ENCODE measurements around the gene RHOV.
"Not testable (repeated sequence)": the region's sequence is repeated elsewhere in the genome, so short reads cannot be mapped to it uniquely, and the experiment has no call there.

Gene RHOV

GRCh38 chr15:40871749-40872617 is 2.1 kb downstream of the RHOV start:
- Mint-ChIP-seq H3K27ac (no peak overlapping the region), H3K4me3 (no peak overlapping the region), H3K27me3 (peaks cover 19% of the 10 kb centered on the region), H3K36me3 (ENCODE audit: low read depth) (no peaks in the 10 kb centered on the region), H3K4me1 (peaks cover 22% of the 10 kb centered on the region), H3K9me3 (no peaks in the 10 kb centered on the region)
- DNase-seq (peak; percentile 32), ATAC-seq (no peak)

GRCh38 chr15:40870716-40871115 is 3.3 kb downstream of the RHOV start:
- Mint-ChIP-seq H3K4me3 (no peak overlapping the region), H3K27me3 (peaks cover 10% of the 10 kb centered on the region), H3K27ac (no peak overlapping the region), H3K4me1 (peaks cover 22% of the 10 kb centered on the region), H3K36me3 (ENCODE audit: low read depth) (no peaks in the 10 kb centered on the region), H3K9me3 (no peaks in the 10 kb centered on the region)
- ATAC-seq, result no peak
- no peak for DNase-seq

- Mint-ChIP-seq H3K4me3 (no peak overlapping the region), H3K4me1 (peaks cover 22% of the 10 kb centered on the region), H3K27ac (no peak overlapping the region), H3K27me3 (peaks cover 9% of the 10 kb centered on the region), H3K36me3 (ENCODE audit: low read depth) (no peaks in the 10 kb centered on the region), H3K9me3 (no peaks in the 10 kb centered on the region)
- DNase-seq (no peak), ATAC-seq (no peak)
Observed at GRCh38 chr15:40869686-40870085, 4.3 kb downstream of the RHOV start.

- peaks cover 14% of the 10 kb centered on the region for H3K4me1 Mint-ChIP-seq
- ATAC-seq (no peak), DNase-seq (no peak)
- H3K36me3 Mint-ChIP-seq (ENCODE audit: low read depth), result no peaks in the 10 kb centered on the region
- no peak overlapping the region for H3K4me3 Mint-ChIP-seq
- no peak overlapping the region for H3K27ac Mint-ChIP-seq
- H3K9me3 Mint-ChIP-seq, result no peaks in the 10 kb centered on the region
- peaks cover 3% of the 10 kb centered on the region for H3K27me3 Mint-ChIP-seq
Observed at GRCh38 chr15:40867199-40867598, 6.8 kb downstream of the RHOV start.

- DNase-seq (no peak), ATAC-seq (no peak)
- Mint-ChIP-seq H3K27me3 (peaks cover 3% of the 10 kb centered on the region), H3K36me3 (ENCODE audit: low read depth) (no peaks in the 10 kb centered on the region), H3K27ac (no peak overlapping the region), H3K9me3 (no peaks in the 10 kb centered on the region), H3K4me3 (no peak overlapping the region), H3K4me1 (no peaks in the 10 kb centered on the region)
Observed at GRCh38 chr15:40863660-40864270, 10.3 kb downstream of the RHOV start.

GRCh38 chr15:40861147-40861546 is 12.9 kb downstream of the RHOV start:
- not testable (repeated sequence) for H3K27me3 Mint-ChIP-seq; H3K4me3 Mint-ChIP-seq; H3K36me3 Mint-ChIP-seq (ENCODE audit: low read depth); H3K9me3 Mint-ChIP-seq; H3K4me1 Mint-ChIP-seq; ATAC-seq; DNase-seq; H3K27ac Mint-ChIP-seq

GRCh38 chr15:40859206-40859851 is 14.7 kb downstream of the RHOV start:
- DNase-seq (peak; percentile 91), ATAC-seq (peak; percentile 91)
- H3K4me3 Mint-ChIP-seq, result no peak overlapping the region
- no peaks in the 10 kb centered on the region for H3K9me3 Mint-ChIP-seq
- H3K27ac Mint-ChIP-seq, result peak overlapping the region; percentile 47
- H3K27me3 Mint-ChIP-seq, result peaks cover 2% of the 10 kb centered on the region
- no peaks in the 10 kb centered on the region for H3K36me3 Mint-ChIP-seq (ENCODE audit: low read depth)
- H3K4me1 Mint-ChIP-seq, result no peaks in the 10 kb centered on the region

GRCh38 chr15:40858706-40859105 is 15.3 kb downstream of the RHOV start:
- H3K4me1 Mint-ChIP-seq, result no peaks in the 10 kb centered on the region
- H3K27ac Mint-ChIP-seq, result peak overlapping the region; percentile 47
- no peak overlapping the region for H3K4me3 Mint-ChIP-seq
- ATAC-seq (no peak), DNase-seq (no peak)
- H3K36me3 Mint-ChIP-seq (ENCODE audit: low read depth), result no peaks in the 10 kb centered on the region
- H3K9me3 Mint-ChIP-seq, result no peaks in the 10 kb centered on the region
- no peaks in the 10 kb centered on the region for H3K27me3 Mint-ChIP-seq

- ATAC-seq, result peak; percentile 83
- Mint-ChIP-seq H3K36me3 (ENCODE audit: low read depth) (no peaks in the 10 kb centered on the region), H3K4me1 (no peaks in the 10 kb centered on the region), H3K27me3 (no peaks in the 10 kb centered on the region), H3K27ac (no peak overlapping the region), H3K9me3 (no peaks in the 10 kb centered on the region), H3K4me3 (no peak overlapping the region)
- peak; percentile 86 for DNase-seq
Observed at GRCh38 chr15:40857601-40858341, 16.3 kb downstream of the RHOV start.

- Mint-ChIP-seq H3K4me3 (no peak overlapping the region), H3K9me3 (no peaks in the 10 kb centered on the region), H3K36me3 (ENCODE audit: low read depth) (no peaks in the 10 kb centered on the region), H3K4me1 (no peaks in the 10 kb centered on the region), H3K27me3 (no peaks in the 10 kb centered on the region), H3K27ac (no peak overlapping the region)
- DNase-seq (no peak), ATAC-seq (no peak)
Observed at GRCh38 chr15:40856746-40857145, 17.3 kb downstream of the RHOV start.

- DNase-seq, result no peak
Observed at GRCh38 chr15:40855706-40856234, 18.3 kb downstream of the RHOV start.

GRCh38 chr15:40854161-40854560 is 19.9 kb downstream of the RHOV start:
- no peaks in the 10 kb centered on the region for H3K4me1 Mint-ChIP-seq
- no peak overlapping the region for H3K4me3 Mint-ChIP-seq
- DNase-seq (no peak), ATAC-seq (no peak)
- H3K27ac Mint-ChIP-seq, result no peak overlapping the region
- H3K9me3 Mint-ChIP-seq, result no peaks in the 10 kb centered on the region
- H3K27me3 Mint-ChIP-seq, result no peaks in the 10 kb centered on the region
- no peaks in the 10 kb centered on the region for H3K36me3 Mint-ChIP-seq (ENCODE audit: low read depth)

More at GRCh38 chr15:40855706-40856234, 18.3 kb downstream of the RHOV start:
- H3K27me3 Mint-ChIP-seq, result no peaks in the 10 kb centered on the region
- H3K9me3 Mint-ChIP-seq, result no peaks in the 10 kb centered on the region
- ATAC-seq, result no peak
- H3K36me3 Mint-ChIP-seq (ENCODE audit: low read depth), result no peaks in the 10 kb centered on the region
- no peak overlapping the region for H3K27ac Mint-ChIP-seq
- no peak overlapping the region for H3K4me3 Mint-ChIP-seq
- H3K4me1 Mint-ChIP-seq, result no peaks in the 10 kb centered on the region

- Mint-ChIP-seq H3K27me3 (no peaks in the 10 kb centered on the region), H3K36me3 (ENCODE audit: low read depth) (no peaks in the 10 kb centered on the region), H3K4me3 (no peak overlapping the region), H3K27ac (no peak overlapping the region), H3K9me3 (no peaks in the 10 kb centered on the region), H3K4me1 (no peaks in the 10 kb centered on the region)
- no peak for ATAC-seq
- no peak for DNase-seq
Observed at GRCh38 chr15:40853241-40853890, 20.7 kb downstream of the RHOV start.

- Mint-ChIP-seq H3K4me3 (no peak overlapping the region), H3K36me3 (ENCODE audit: low read depth) (no peaks in the 10 kb centered on the region), H3K27me3 (peaks cover 2% of the 10 kb centered on the region), H3K27ac (no peak overlapping the region), H3K9me3 (no peaks in the 10 kb centered on the region), H3K4me1 (peaks cover 3% of the 10 kb centered on the region)
- DNase-seq (no peak), ATAC-seq (no peak)
Observed at GRCh38 chr15:40852529-40852928, 21.5 kb downstream of the RHOV start.
